ENCODE data around the gene GAPDH.
"Not testable (repeated sequence)": the region's sequence is repeated elsewhere in the genome, so short reads cannot be mapped to it uniquely, and the experiment has no call there.

GAPDH gene

GRCh38 chr12:6537580-6538419 is 3.5 kb downstream of the GAPDH start:
- H2BK120ac ChIP-seq (ENCODE audit: low read depth, low read length); H3K4me2 ChIP-seq (ENCODE audit: insufficient read depth, low read length, poor library complexity, severe bottlenecking); H2AFZ ChIP-seq (ENCODE audit: low read length); H4K91ac ChIP-seq (ENCODE audit: low read depth, low read length, poor library complexity); H2BK15ac ChIP-seq (ENCODE audit: low read length); H2BK12ac ChIP-seq (ENCODE audit: low read length); H4K8ac ChIP-seq (ENCODE audit: low read depth, low read length); H3K18ac ChIP-seq (ENCODE audit: low read length); H3K27me3 ChIP-seq (ENCODE audit: control insufficient read depth in 3 of 3, insufficient read depth in 3 of 3, low read depth in 1 of 3, low read length in 3 of 3); H3K9me3 ChIP-seq (replicated peaks in 1 of 2; ENCODE audit: control insufficient read depth in 2 of 2, insufficient read depth in 1 of 2, low read depth in 1 of 2, low read length in 2 of 2); H3K14ac ChIP-seq (ENCODE audit: low read length); H2AK5ac ChIP-seq (ENCODE audit: low read depth, low read length); H3K9ac ChIP-seq (ENCODE audit: low read depth, low read length, poor library complexity); H2BK5ac ChIP-seq (ENCODE audit: low read length); H3K4ac ChIP-seq (ENCODE audit: low read length): not testable (repeated sequence)
- Histone ChIP-seq H3K4me1 (ENCODE audit: control insufficient read depth in 2 of 2, insufficient read depth in 1 of 2, low read depth in 1 of 2, low read length in 2 of 2) (peaks cover 20 to 30% of the 10 kb centered on the region in 2 donors), H3K27ac (replicated peaks; ENCODE audit: low read length) (peak overlapping the region; percentile 17), H3K36me3 (replicated peaks in 1 of 2; ENCODE audit: control insufficient read depth in 2 of 2, insufficient read depth in 2 of 2, low read length in 2 of 2) (peaks cover 39 to 50% of the 10 kb centered on the region in 2 donors), H3K4me3 (ENCODE audit: low read length in 2 of 2) (peak overlapping the region; percentile 1 to 41), H3K79me1 (ENCODE audit: low read depth, low read length) (peaks cover 11% of the 10 kb centered on the region), H3K23ac (ENCODE audit: low read depth, low read length, poor library complexity) (peak overlapping the region; percentile 48)
- peak; percentile 68 for DNase-seq (ENCODE audit: low spot score)
- WGBS, 2 donors (ENCODE audit: extremely low coverage in 2 of 2, insufficient read length in 2 of 2, insufficient replicate concordance in 1 of 2): no CpG with 5 or more reads among the region's 17 CpGs

DNA sequence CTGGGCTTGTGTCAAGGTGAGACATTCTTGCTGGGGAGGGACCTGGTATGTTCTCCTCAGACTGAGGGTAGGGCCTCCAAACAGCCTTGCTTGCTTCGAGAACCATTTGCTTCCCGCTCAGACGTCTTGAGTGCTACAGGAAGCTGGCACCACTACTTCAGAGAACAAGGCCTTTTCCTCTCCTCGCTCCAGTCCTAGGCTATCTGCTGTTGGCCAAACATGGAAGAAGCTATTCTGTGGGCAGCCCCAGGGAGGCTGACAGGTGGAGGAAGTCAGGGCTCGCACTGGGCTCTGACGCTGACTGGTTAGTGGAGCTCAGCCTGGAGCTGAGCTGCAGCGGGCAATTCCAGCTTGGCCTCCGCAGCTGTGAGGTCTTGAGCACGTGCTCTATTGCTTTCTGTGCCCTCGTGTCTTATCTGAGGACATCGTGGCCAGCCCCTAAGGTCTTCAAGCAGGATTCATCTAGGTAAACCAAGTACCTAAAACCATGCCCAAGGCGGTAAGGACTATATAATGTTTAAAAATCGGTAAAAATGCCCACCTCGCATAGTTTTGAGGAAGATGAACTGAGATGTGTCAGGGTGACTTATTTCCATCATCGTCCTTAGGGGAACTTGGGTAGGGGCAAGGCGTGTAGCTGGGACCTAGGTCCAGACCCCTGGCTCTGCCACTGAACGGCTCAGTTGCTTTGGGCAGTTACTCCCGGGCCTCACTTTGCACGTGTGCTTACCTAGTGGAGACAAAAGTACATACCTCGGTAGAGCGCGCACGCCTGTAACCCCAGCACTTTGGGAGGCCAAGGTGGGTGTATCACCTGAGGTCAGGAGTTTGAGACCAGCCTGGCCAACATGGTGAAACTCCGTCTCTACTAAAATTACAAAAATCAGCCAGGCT is 4.3 kb downstream of the GAPDH start:
- Histone ChIP-seq H2BK5ac (ENCODE audit: low read length) (no peak overlapping the region), H3K27ac (replicated peaks; ENCODE audit: low read length) (peak overlapping the region; percentile 14), H3K9me3 (replicated peaks in 1 of 2; ENCODE audit: control insufficient read depth in 2 of 2, insufficient read depth in 1 of 2, low read depth in 1 of 2, low read length in 2 of 2) (peaks cover 0 to 2% of the 10 kb centered on the region in 2 donors), H3K4me2 (ENCODE audit: insufficient read depth, low read length, poor library complexity, severe bottlenecking) (no peak overlapping the region), H2AFZ (ENCODE audit: low read length) (no peak overlapping the region), H3K4me1 (ENCODE audit: control insufficient read depth in 2 of 2, insufficient read depth in 1 of 2, low read depth in 1 of 2, low read length in 2 of 2) (peaks cover 17 to 33% of the 10 kb centered on the region in 2 donors), H3K27me3 (ENCODE audit: control insufficient read depth in 3 of 3, insufficient read depth in 3 of 3, low read depth in 1 of 3, low read length in 3 of 3) (no peaks in the 10 kb centered on the region), H2BK12ac (ENCODE audit: low read length) (no peak overlapping the region), H3K9ac (ENCODE audit: low read depth, low read length, poor library complexity) (no peak overlapping the region), H3K79me1 (ENCODE audit: low read depth, low read length) (peaks cover 11% of the 10 kb centered on the region), H3K14ac (ENCODE audit: low read length) (no peak overlapping the region), H3K36me3 (replicated peaks in 1 of 2; ENCODE audit: control insufficient read depth in 2 of 2, insufficient read depth in 2 of 2, low read length in 2 of 2) (peaks cover 39 to 56% of the 10 kb centered on the region in 2 donors), H2BK15ac (ENCODE audit: low read length) (no peak overlapping the region), H3K4ac (ENCODE audit: low read length) (no peak overlapping the region), H4K91ac (ENCODE audit: low read depth, low read length, poor library complexity) (no peak overlapping the region), H4K8ac (ENCODE audit: low read depth, low read length) (no peak overlapping the region), H3K23ac (ENCODE audit: low read depth, low read length, poor library complexity) (no peak overlapping the region), H2BK120ac (ENCODE audit: low read depth, low read length) (no peak overlapping the region), H2AK5ac (ENCODE audit: low read depth, low read length) (no peak overlapping the region), H3K18ac (ENCODE audit: low read length) (no peak overlapping the region), H3K4me3 (ENCODE audit: low read length in 2 of 2) (peak overlapping the region in 1 of 2 donors; percentile 41)
- no peak for DNase-seq (ENCODE audit: low spot score)
- no CpG with 5 or more reads among the region's 24 CpGs for WGBS, 2 donors (ENCODE audit: extremely low coverage in 2 of 2, insufficient read length in 2 of 2, insufficient replicate concordance in 1 of 2)

DNA sequence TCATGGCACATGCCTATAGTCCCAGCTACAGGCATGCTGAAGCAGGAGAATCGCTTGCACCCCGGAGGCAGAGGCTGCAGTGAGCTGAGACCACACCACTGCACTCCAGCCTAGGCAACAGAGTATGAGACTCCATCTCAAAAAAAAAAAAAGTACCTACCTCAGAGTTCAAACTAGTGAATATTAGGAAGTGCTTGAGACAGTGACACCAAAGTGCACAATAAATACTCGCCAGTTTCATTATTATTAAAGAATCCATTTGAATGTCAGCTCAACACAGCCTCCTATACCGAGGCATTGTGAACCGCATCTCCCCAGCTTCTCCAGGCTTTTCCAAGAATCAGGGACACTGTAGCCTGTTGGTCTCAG is 5.0 kb downstream of the GAPDH start:
- H3K36me3 ChIP-seq (replicated peaks in 1 of 2; ENCODE audit: control insufficient read depth in 2 of 2, insufficient read depth in 2 of 2, low read length in 2 of 2): peaks cover 41 to 61% of the 10 kb centered on the region in 2 donors
- H3K9ac ChIP-seq (ENCODE audit: low read depth, low read length, poor library complexity): no peak overlapping the region
- H4K91ac ChIP-seq (ENCODE audit: low read depth, low read length, poor library complexity): no peak overlapping the region
- H3K79me1 ChIP-seq (ENCODE audit: low read depth, low read length): peaks cover 11% of the 10 kb centered on the region
- no peak overlapping the region for H3K4me3 ChIP-seq (ENCODE audit: low read length in 2 of 2)
- H3K14ac ChIP-seq (ENCODE audit: low read length): no peak overlapping the region
- H4K8ac ChIP-seq (ENCODE audit: low read depth, low read length): no peak overlapping the region
- no peak overlapping the region for H2BK15ac ChIP-seq (ENCODE audit: low read length)
- no peak overlapping the region for H2AK5ac ChIP-seq (ENCODE audit: low read depth, low read length)
- no peaks in the 10 kb centered on the region for H3K27me3 ChIP-seq (ENCODE audit: control insufficient read depth in 3 of 3, insufficient read depth in 3 of 3, low read depth in 1 of 3, low read length in 3 of 3)
- no peak overlapping the region for H2BK12ac ChIP-seq (ENCODE audit: low read length)
- H3K27ac ChIP-seq (replicated peaks; ENCODE audit: low read length): no peak overlapping the region
- H2AFZ ChIP-seq (ENCODE audit: low read length): no peak overlapping the region
- peaks cover 17 to 33% of the 10 kb centered on the region in 2 donors for H3K4me1 ChIP-seq (ENCODE audit: control insufficient read depth in 2 of 2, insufficient read depth in 1 of 2, low read depth in 1 of 2, low read length in 2 of 2)
- H2BK5ac ChIP-seq (ENCODE audit: low read length): no peak overlapping the region
- no peak overlapping the region for H3K4ac ChIP-seq (ENCODE audit: low read length)
- H2BK120ac ChIP-seq (ENCODE audit: low read depth, low read length): no peak overlapping the region
- no peak overlapping the region for H3K4me2 ChIP-seq (ENCODE audit: insufficient read depth, low read length, poor library complexity, severe bottlenecking)
- H3K18ac ChIP-seq (ENCODE audit: low read length): no peak overlapping the region
- no peak overlapping the region for H3K23ac ChIP-seq (ENCODE audit: low read depth, low read length, poor library complexity)
- no peak for DNase-seq (ENCODE audit: low spot score)
- WGBS, 2 donors (ENCODE audit: extremely low coverage in 2 of 2, insufficient read length in 2 of 2, insufficient replicate concordance in 1 of 2): no CpG with 5 or more reads among the region's 5 CpGs
- H3K9me3 ChIP-seq (replicated peaks in 1 of 2; ENCODE audit: control insufficient read depth in 2 of 2, insufficient read depth in 1 of 2, low read depth in 1 of 2, low read length in 2 of 2): peaks cover 0 to 2% of the 10 kb centered on the region in 2 donors

DNA sequence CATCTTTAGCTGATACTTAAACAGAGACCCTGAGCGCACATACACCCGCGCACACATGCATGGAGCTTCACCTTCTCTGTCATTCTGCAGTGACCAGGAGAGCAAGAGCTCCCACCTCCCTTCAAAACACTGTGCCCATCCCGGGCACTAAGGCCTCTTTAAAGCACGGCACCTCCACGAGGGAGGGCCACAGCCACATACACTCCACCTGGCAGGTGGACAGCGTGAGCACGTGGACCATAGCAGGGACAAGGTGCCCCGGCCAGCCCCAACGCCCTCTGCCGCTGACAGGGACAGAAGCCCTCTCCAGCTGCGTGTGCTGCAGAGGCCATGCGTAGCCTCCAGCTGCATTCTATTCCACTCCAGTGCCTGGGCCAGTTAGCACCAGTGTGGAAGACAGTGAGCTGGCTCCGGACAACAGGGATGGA is 5.4 kb downstream of the GAPDH start:
- no CpG with 5 or more reads among the region's 14 CpGs for WGBS, 2 donors (ENCODE audit: extremely low coverage in 2 of 2, insufficient read length in 2 of 2, insufficient replicate concordance in 1 of 2)
- Histone ChIP-seq H2BK15ac (ENCODE audit: low read length) (peak overlapping the region; percentile 32), H2BK5ac (ENCODE audit: low read length) (no peak overlapping the region), H3K23ac (ENCODE audit: low read depth, low read length, poor library complexity) (peak overlapping the region; percentile 53), H2BK12ac (ENCODE audit: low read length) (peak overlapping the region; percentile 16), H3K9ac (ENCODE audit: low read depth, low read length, poor library complexity) (peak overlapping the region; percentile 70), H3K9me3 (replicated peaks in 1 of 2; ENCODE audit: control insufficient read depth in 2 of 2, insufficient read depth in 1 of 2, low read depth in 1 of 2, low read length in 2 of 2) (peaks cover 0 to 2% of the 10 kb centered on the region in 2 donors), H3K4me1 (ENCODE audit: control insufficient read depth in 2 of 2, insufficient read depth in 1 of 2, low read depth in 1 of 2, low read length in 2 of 2) (peaks cover 17 to 33% of the 10 kb centered on the region in 2 donors), H3K14ac (ENCODE audit: low read length) (no peak overlapping the region), H3K27me3 (ENCODE audit: control insufficient read depth in 3 of 3, insufficient read depth in 3 of 3, low read depth in 1 of 3, low read length in 3 of 3) (no peaks in the 10 kb centered on the region), H3K18ac (ENCODE audit: low read length) (no peak overlapping the region), H3K27ac (replicated peaks; ENCODE audit: low read length) (peak overlapping the region; percentile 27), H3K36me3 (replicated peaks in 1 of 2; ENCODE audit: control insufficient read depth in 2 of 2, insufficient read depth in 2 of 2, low read length in 2 of 2) (peaks cover 43 to 65% of the 10 kb centered on the region in 2 donors), H3K4me3 (ENCODE audit: low read length in 2 of 2) (no peak overlapping the region), H4K91ac (ENCODE audit: low read depth, low read length, poor library complexity) (peak overlapping the region; percentile 46), H2AK5ac (ENCODE audit: low read depth, low read length) (peak overlapping the region; percentile 69), H2AFZ (ENCODE audit: low read length) (no peak overlapping the region), H3K4ac (ENCODE audit: low read length) (no peak overlapping the region), H3K4me2 (ENCODE audit: insufficient read depth, low read length, poor library complexity, severe bottlenecking) (no peak overlapping the region), H2BK120ac (ENCODE audit: low read depth, low read length) (no peak overlapping the region), H4K8ac (ENCODE audit: low read depth, low read length) (no peak overlapping the region), H3K79me1 (ENCODE audit: low read depth, low read length) (peaks cover 8% of the 10 kb centered on the region)
- DNase-seq (ENCODE audit: low spot score): no peak
